ENCODE results near the gene ASMT. TPM values are rescaled to one million over a fixed set of nuclear protein-coding genes. Genes with fewer than 3 reads are reported as not detected.
"Not testable (repeated sequence)": the region's sequence is repeated elsewhere in the genome, so short reads cannot be mapped to it uniquely, and the experiment has no call there.

The ASMT gene
- total RNA-seq, 2 experiments from 2014 or later = 0.40 to 0.48 TPM

DNA sequence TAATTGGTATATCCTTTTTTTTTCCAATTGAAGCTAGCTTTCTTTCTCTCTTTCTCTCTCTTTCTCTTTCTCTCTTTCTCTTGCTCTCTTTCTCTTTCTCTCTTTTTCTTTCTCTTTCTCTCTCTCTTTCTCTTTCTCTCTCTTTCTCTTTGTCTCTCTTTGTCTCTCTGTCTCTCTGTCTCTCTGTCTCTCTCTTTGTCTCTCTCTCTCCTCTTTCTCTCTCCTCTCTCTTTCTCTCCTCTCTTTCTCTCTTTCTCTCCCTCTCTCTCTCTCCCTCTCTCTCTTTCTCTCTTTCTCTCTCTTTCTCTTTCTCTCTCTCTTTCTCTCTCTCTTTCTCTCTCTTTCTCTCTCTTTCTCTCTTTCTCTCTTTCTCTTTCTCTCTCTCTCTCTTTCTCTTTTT is 66.6 kb downstream of the ASMT start:
- Mint-ChIP-seq H3K9me3 (peaks cover 12% of the 10 kb centered on the region), H3K4me3 (peak overlapping the region; percentile 15), H3K4me1 (peaks cover 26% of the 10 kb centered on the region), H3K27ac (peak overlapping the region; percentile 47), H3K36me3 (ENCODE audit: low read depth) (peaks cover 41% of the 10 kb centered on the region), H3K27me3 (no peaks in the 10 kb centered on the region)
- POLR2A ChIA-PET = no interaction called here
- no peak for DNase-seq
- CTCF ChIA-PET = no interaction called here

DNA sequence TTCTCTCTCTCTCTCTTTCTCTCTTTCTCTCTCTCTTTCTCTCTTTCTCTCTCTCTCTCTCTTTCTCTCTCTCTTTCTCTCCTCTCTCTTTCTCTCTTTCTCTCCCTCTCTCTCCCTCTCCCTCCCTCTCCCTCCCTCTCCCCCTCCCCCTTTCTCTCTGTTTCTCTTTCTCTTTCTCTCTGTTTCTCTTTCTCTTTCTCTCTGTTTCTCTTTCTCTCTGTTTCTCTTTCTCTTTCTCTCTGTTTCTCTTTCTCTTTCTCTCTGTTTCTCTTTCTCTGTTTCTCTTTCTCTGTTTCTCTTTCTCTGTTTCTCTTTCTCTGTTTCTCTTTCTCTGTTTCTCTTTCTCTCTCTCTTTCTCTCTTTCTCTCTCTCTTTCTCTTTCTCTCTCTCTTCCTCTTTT is 67.0 kb downstream of the ASMT start:
- peaks cover 26% of the 10 kb centered on the region for H3K4me1 Mint-ChIP-seq
- CTCF ChIA-PET = not testable (repeated sequence)

DNA sequence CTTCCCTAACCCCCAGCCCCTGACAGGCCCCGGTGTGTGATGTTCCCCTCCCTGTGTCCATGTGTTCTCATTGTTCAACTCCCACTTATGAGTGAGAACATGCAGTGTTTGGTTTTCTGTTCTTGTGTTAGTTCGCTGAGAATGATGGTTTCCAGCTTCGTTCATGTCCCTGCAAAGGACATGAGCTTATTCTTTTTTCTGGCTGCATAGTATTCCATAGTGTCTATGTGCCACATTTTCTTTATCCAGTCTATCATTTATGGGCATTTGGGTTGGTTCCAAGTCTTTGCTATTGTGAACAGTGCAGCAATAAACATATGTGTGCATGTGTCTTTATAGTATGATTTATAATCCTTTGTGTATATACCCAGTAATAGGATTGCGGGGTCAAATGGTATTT is 67.6 kb downstream of the ASMT start:
- CTCF ChIA-PET, DNase-seq, H3K27me3 Mint-ChIP-seq, POLR2A ChIA-PET: not testable (repeated sequence)
- peak overlapping the region; percentile 72 for H3K27ac Mint-ChIP-seq
- peaks cover 12% of the 10 kb centered on the region for H3K9me3 Mint-ChIP-seq
- peak overlapping the region; percentile 61 for H3K4me3 Mint-ChIP-seq
- peaks cover 46% of the 10 kb centered on the region for H3K36me3 Mint-ChIP-seq (ENCODE audit: low read depth)
- H3K4me1 Mint-ChIP-seq = peaks cover 26% of the 10 kb centered on the region

More for the DNA sequence above, 67.0 kb downstream of the ASMT start:
- H3K27ac Mint-ChIP-seq = peak overlapping the region; percentile 72
- POLR2A ChIA-PET, H3K27me3 Mint-ChIP-seq, DNase-seq: not testable (repeated sequence)
- H3K36me3 Mint-ChIP-seq (ENCODE audit: low read depth) = peaks cover 45% of the 10 kb centered on the region
- H3K4me3 Mint-ChIP-seq = peak overlapping the region; percentile 61
- peaks cover 12% of the 10 kb centered on the region for H3K9me3 Mint-ChIP-seq

DNA sequence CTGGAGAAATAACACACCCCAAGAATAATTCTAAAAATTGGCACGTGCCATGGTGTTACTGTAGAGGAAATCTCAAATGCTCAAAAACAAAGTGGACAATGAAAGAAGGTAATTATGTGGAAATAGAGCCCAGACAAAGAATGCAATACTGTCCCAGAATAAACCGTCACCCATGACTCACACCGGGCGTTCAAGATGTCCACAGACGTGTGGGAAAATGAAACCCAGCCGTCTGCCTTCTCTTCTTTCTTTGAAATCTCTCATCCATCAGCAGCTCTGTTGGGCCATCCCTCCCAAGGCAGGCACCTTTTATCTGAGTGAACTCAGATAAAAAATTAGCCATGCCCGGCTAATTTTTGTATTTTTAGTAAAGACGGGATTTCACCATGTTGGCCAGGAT is 70.0 kb downstream of the ASMT start:
- H3K4me3 Mint-ChIP-seq, POLR2A ChIA-PET, H3K27ac Mint-ChIP-seq, CTCF ChIA-PET, H3K27me3 Mint-ChIP-seq, DNase-seq: not testable (repeated sequence)
- Mint-ChIP-seq H3K4me1 (peaks cover 15% of the 10 kb centered on the region), H3K9me3 (peaks cover 12% of the 10 kb centered on the region), H3K36me3 (ENCODE audit: low read depth) (peaks cover 39% of the 10 kb centered on the region)

DNA sequence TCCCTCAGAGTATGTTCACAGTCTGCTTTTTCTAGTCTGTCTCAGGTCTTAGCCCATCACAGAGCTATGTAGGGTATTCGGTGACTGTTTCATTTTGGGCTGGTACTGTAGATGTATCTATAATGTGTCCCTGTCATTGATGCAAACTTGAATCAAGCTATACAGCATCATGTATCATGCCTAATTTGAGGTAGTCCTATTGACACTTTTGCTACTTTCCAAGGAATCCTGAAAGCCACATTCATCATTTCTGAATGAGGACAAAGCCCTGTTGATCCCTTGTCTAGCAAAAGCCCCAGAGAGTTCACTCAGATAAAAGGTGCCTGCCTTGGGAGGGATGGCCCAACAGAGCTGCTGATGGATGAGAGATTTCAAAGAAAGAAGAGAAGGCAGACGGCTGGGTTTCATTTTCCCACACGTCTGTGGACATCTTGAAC is 70.6 kb downstream of the ASMT start:
- H3K4me1 Mint-ChIP-seq = peaks cover 15% of the 10 kb centered on the region
- DNase-seq, CTCF ChIA-PET, H3K4me3 Mint-ChIP-seq, POLR2A ChIA-PET, H3K27me3 Mint-ChIP-seq, H3K27ac Mint-ChIP-seq: not testable (repeated sequence)
- H3K9me3 Mint-ChIP-seq = peaks cover 12% of the 10 kb centered on the region
- H3K36me3 Mint-ChIP-seq (ENCODE audit: low read depth) = peaks cover 37% of the 10 kb centered on the region

DNA sequence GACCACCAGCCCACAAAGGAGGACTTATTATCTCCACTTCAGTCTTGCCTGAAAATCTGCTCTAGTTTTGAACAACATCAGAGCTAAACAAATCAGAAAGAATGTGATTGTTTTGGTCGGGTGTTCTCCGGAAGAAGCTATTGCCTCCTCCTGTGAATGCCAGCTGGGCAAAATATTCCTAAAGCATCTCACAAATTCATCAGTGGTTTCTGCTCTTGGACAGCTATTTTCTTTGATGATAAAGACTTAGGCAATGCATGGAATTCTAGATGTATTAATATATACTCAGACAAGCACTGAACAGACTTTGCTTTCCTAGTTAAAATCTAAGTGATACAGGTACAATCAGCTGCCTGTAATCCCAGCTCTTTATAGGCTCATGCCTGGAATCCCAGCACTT is 71.8 kb downstream of the ASMT start:
- H3K9me3 Mint-ChIP-seq = peaks cover 15% of the 10 kb centered on the region
- no peak overlapping the region for H3K4me3 Mint-ChIP-seq
- no peak overlapping the region for H3K27ac Mint-ChIP-seq
- DNase-seq = no peak
- POLR2A ChIA-PET = no interaction called here
- H3K36me3 Mint-ChIP-seq (ENCODE audit: low read depth) = peaks cover 37% of the 10 kb centered on the region
- CTCF ChIA-PET = no interaction called here
- H3K4me1 Mint-ChIP-seq = peaks cover 15% of the 10 kb centered on the region
- H3K27me3 Mint-ChIP-seq = no peaks in the 10 kb centered on the region

Other genes with a start within 250 kb of the ASMT start
- gene SLC25A6, start 222.9 kb upstream of the ASMT start, total RNA-seq = 100 to 1,000 TPM; 249 to 255 TPM
- gene ASMTL, start 162.2 kb upstream of the ASMT start, total RNA-seq = 10 to 100 TPM; 62.2 to 63.3 TPM
- gene P2RY8, start 77.9 kb upstream of the ASMT start, total RNA-seq = 100 to 1,000 TPM; 177 to 180 TPM
- 10 to 100 TPM; 88.5 to 89.5 TPM for gene AKAP17A, start 23.5 kb upstream of the ASMT start, total RNA-seq

All from activated CD4-positive, alpha-beta memory T cell treated with anti-CD3 and anti-CD28 coated beads, Interleukin-2, amount 10 ng/mL, durations not matched to agents 7 days and 5 days (primary cell).